Gastrocnemius medialis (tissue), 4 donors: ENCODE data around the gene AMIGO3.

Experiments
- POLR2A ChIP-seq, 2 donors: fragments of 450-650 bp; IDR thresholded peaks; one replicate each; pipeline ENCODE4 v1.6.1; 2017; ENCODE audit warnings: antibody characterized with exemption in 2 of 2, mild to moderate bottlenecking in 2 of 2, moderate library complexity in 2 of 2
- TF ChIP-seq, protein P1 (sequence below), 5 experiments: fragments of 450-650 bp in 3 of 5; fragments of 200-600 bp in 2 of 5; sonication (generic) in 2 of 5; IDR thresholded peaks in 4 of 5; conservative IDR thresholded peaks in 1 of 5; 1 replicate in 4 of 5; 2 replicates in 1 of 5; pipeline ENCODE4 v1.5.1; 2016 to 2019; ENCODE audit warnings: antibody characterized with exemption in 5 of 5, mild to moderate bottlenecking in 3 of 5, moderate library complexity in 3 of 5

DNA sequence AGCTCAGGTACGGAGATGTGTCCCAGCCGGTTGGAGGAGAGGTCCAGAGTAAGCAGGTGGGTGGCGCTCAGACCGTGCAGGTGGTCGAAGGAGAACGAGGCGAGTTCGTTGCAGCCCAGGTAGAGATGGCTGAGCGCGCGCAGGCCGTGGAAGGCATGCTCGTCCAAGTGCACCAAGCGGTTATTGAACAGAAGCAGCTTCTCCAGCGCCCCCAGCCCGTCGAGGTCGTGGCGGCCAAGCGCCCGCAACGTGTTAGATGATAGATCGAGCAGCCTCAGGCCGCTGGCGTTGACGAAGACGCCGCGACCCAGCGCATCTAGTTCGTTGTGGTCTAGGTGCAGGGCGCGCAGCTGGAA lies 648 bp downstream of the AMIGO3 start:
- TF ChIP-seq, protein P1, sequence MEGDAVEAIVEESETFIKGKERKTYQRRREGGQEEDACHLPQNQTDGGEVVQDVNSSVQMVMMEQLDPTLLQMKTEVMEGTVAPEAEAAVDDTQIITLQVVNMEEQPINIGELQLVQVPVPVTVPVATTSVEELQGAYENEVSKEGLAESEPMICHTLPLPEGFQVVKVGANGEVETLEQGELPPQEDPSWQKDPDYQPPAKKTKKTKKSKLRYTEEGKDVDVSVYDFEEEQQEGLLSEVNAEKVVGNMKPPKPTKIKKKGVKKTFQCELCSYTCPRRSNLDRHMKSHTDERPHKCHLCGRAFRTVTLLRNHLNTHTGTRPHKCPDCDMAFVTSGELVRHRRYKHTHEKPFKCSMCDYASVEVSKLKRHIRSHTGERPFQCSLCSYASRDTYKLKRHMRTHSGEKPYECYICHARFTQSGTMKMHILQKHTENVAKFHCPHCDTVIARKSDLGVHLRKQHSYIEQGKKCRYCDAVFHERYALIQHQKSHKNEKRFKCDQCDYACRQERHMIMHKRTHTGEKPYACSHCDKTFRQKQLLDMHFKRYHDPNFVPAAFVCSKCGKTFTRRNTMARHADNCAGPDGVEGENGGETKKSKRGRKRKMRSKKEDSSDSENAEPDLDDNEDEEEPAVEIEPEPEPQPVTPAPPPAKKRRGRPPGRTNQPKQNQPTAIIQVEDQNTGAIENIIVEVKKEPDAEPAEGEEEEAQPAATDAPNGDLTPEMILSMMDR (IDR thresholded peaks at IDR 0.05 in 4 of 5, conservative IDR thresholded peaks at IDR 0.05 in 1 of 5) = no peak
- TF ChIP-seq POLR2A (IDR thresholded peaks at IDR 0.05) = no peak
